CD4-positive, alpha-beta memory T cell (primary cell): Measurements from ENCODE around the gene SH3BGRL3. TPM values are rescaled to one million over a fixed set of nuclear protein-coding genes. Genes with fewer than 3 reads are reported as not detected.

Source experiments
- CTCF ChIA-PET: fragments of 350-600 bp; sonication (Branson Sonifier 250); formaldehyde crosslinking; loops from one replicate; lab custom pipeline; 2021; ENCODE audit warnings: inconsistent platforms; ENCODE audit not compliant: partially characterized antibody; lab: Charles Lee
- POLR2A ChIA-PET: fragments of 350-600 bp; sonication (Branson Sonifier 250); formaldehyde crosslinking; loops from one replicate; lab custom pipeline; 2021; ENCODE audit not compliant: partially characterized antibody; lab: Charles Lee
- DNase-seq, 5 donors: peaks; one replicate each; pipeline versions ENCODE4 v3.0.0 to v3.0.0-alpha.2; 2020 to 2022; ENCODE audit warnings: mixed read lengths in 1 of 5
- H3K27ac ChIP-seq: one replicate; pipeline ENCODE4 v1.7.0; 2013; ENCODE audit warnings: low read depth, low read length
- H3K27me3 ChIP-seq: 2 replicates; pipeline ENCODE4 v1.7.0; 2013; ENCODE audit warnings: mild to moderate bottlenecking, low read length, moderate library complexity; ENCODE audit not compliant: insufficient read depth
- H3K36me3 ChIP-seq: 2 replicates; pipeline ENCODE4 v1.7.0; 2013; ENCODE audit warnings: mild to moderate bottlenecking, low read length, moderate library complexity; ENCODE audit not compliant: insufficient read depth
- H3K4me1 ChIP-seq: 2 replicates; pipeline ENCODE4 v1.7.0; 2013; ENCODE audit warnings: mild to moderate bottlenecking, low read length, moderate library complexity; ENCODE audit not compliant: insufficient read depth
- H3K4me3 ChIP-seq, 2 donors: one replicate each; pipeline ENCODE4 v1.7.0; 2013; ENCODE audit warnings: low read length in 2 of 2, mild to moderate bottlenecking in 1 of 2
- H3K9me3 ChIP-seq, 2 donors: one replicate each; pipeline ENCODE4 v1.7.0; 2013; ENCODE audit warnings: low read length in 2 of 2, control low read depth in 1 of 2; ENCODE audit not compliant: control insufficient read depth in 1 of 2
- H3K27ac Mint-ChIP-seq, 7 donors: one replicate each; pipeline ENCODE4 v1.8.0; 2020 to 2021; ENCODE audit warnings: mixed read lengths in 7 of 7, mild to moderate bottlenecking in 6 of 7, inconsistent platforms in 3 of 7, moderate library complexity in 3 of 7
- H3K27me3 Mint-ChIP-seq, 2 donors: one replicate each; pipeline ENCODE4 v1.8.0; 2020 to 2021; ENCODE audit warnings: mixed read lengths in 2 of 2
- H3K36me3 Mint-ChIP-seq, 2 donors: one replicate each; pipeline ENCODE4 v1.8.0; 2020 to 2021; ENCODE audit warnings: mixed read lengths in 2 of 2, inconsistent platforms in 1 of 2, mild to moderate bottlenecking in 1 of 2
- H3K4me1 Mint-ChIP-seq, 4 donors: one replicate each; pipeline ENCODE4 v1.8.0; 2020 to 2021; ENCODE audit warnings: mixed read lengths in 4 of 4, mild to moderate bottlenecking in 1 of 4
- H3K4me3 Mint-ChIP-seq, 8 donors: one replicate each; pipeline ENCODE4 v1.8.0; 2020 to 2021; ENCODE audit warnings: mixed read lengths in 8 of 8, mild to moderate bottlenecking in 7 of 8, moderate library complexity in 6 of 8, inconsistent platforms in 3 of 8
- H3K9me3 Mint-ChIP-seq, 8 donors: one replicate each; pipeline ENCODE4 v1.8.0; 2020 to 2021; ENCODE audit warnings: mixed read lengths in 8 of 8, mild to moderate bottlenecking in 5 of 8, inconsistent platforms in 3 of 8, moderate library complexity in 1 of 8
- intact Hi-C: fragments of 100-400 bp; cut with micrococcal nuclease; formaldehyde crosslinking; loops from one replicate; pipeline ENCODE4 v1.15.1; 2023
- polyA plus RNA-seq, 2 donors: library from polyadenylated mRNA; unstranded; fragments of 300-500 nt; fragmentation: Illumina TruSeq; gene quantifications; one replicate each; pipeline ENCODE4 v1.2.3, GENCODE V29; 2021
- total RNA-seq, 2 experiments: library from RNA; stranded (reverse); gene quantifications; one replicate each; pipeline ENCODE4 v1.2.3, GENCODE V29; 2021

The SH3BGRL3 gene
- total and polyA plus RNA-seq, 4 experiments from 2014 or later, result 293 to 1,531 (median 642) TPM

GRCh38 chr1:26265405-26265804 is 14.5 kb upstream of the SH3BGRL3 start:
- Mint-ChIP-seq H3K27ac (no peak overlapping the region), H3K9me3 (peaks cover 0 to 21% (median 14%) of the 10 kb centered on the region in 8 donors), H3K36me3 (peaks cover 59 to 65% of the 10 kb centered on the region in 2 donors), H3K4me3 (no peak overlapping the region), H3K4me1 (peaks cover 0 to 3% (median 0%) of the 10 kb centered on the region in 4 donors), H3K27me3 (no peaks in the 10 kb centered on the region)
- Histone ChIP-seq H3K27ac (no peak overlapping the region), H3K9me3 (no peaks in the 10 kb centered on the region), H3K4me1 (no peaks in the 10 kb centered on the region), H3K36me3 (peaks cover 24% of the 10 kb centered on the region), H3K27me3 (no peaks in the 10 kb centered on the region), H3K4me3 (no peak overlapping the region)
- intact Hi-C loops, result no loop called here
- ChIA-PET POLR2A (interaction anchor here (1.9 kb wide), 1 partner anchor 56 kb away, joined by 4 read pairs; no protein-coding TSS in a partner anchor), CTCF (interaction anchor here (0.7 kb wide), 1 partner anchor 76 kb away, joined by 3 read pairs; no protein-coding TSS in a partner anchor)
- no peak for DNase-seq

GRCh38 chr1:26268290-26269197 is 11.3 kb upstream of the SH3BGRL3 start:
- peaks cover 0 to 3% (median 0%) of the 10 kb centered on the region in 4 donors for H3K4me1 Mint-ChIP-seq
- Histone ChIP-seq H3K4me1 (no peaks in the 10 kb centered on the region), H3K27ac (no peak overlapping the region), H3K36me3 (peaks cover 14% of the 10 kb centered on the region), H3K9me3 (no peaks in the 10 kb centered on the region), H3K27me3 (no peaks in the 10 kb centered on the region), H3K4me3 (no peak overlapping the region)
- H3K9me3 Mint-ChIP-seq, result peaks cover 0 to 21% (median 14%) of the 10 kb centered on the region in 8 donors
- H3K27ac Mint-ChIP-seq, result peak overlapping the region in 2 of 7 donors; percentile 57 to 72
- no peak for DNase-seq
- POLR2A ChIA-PET, result interaction anchor here (1.3 kb wide), 1 partner anchor 11 kb away, joined by 3 read pairs; the partner anchor contains the start of gene SH3BGRL3
- H3K27me3 Mint-ChIP-seq, result no peaks in the 10 kb centered on the region
- peaks cover 63% of the 10 kb centered on the region in 2 donors for H3K36me3 Mint-ChIP-seq
- intact Hi-C loops, result no loop called here
- H3K4me3 Mint-ChIP-seq, result peak overlapping the region in 1 of 8 donors; percentile 6
- CTCF ChIA-PET, result interaction anchor here (1.3 to 1.6 kb wide), 2 partner anchors 148 kb away, joined by 4 read pairs; no protein-coding TSS in a partner anchor

GRCh38 chr1:26269198-26269550 is 10.7 kb upstream of the SH3BGRL3 start:
- Histone ChIP-seq H3K27ac (no peak overlapping the region), H3K4me1 (no peaks in the 10 kb centered on the region), H3K4me3 (no peak overlapping the region), H3K9me3 (no peaks in the 10 kb centered on the region), H3K27me3 (no peaks in the 10 kb centered on the region), H3K36me3 (peaks cover 9% of the 10 kb centered on the region)
- H3K27me3 Mint-ChIP-seq, result no peaks in the 10 kb centered on the region
- intact Hi-C loops, result no loop called here
- H3K27ac Mint-ChIP-seq, result peak overlapping the region in 2 of 7 donors; percentile 9 to 57
- peaks cover 57 to 59% of the 10 kb centered on the region in 2 donors for H3K36me3 Mint-ChIP-seq
- H3K9me3 Mint-ChIP-seq, result peaks cover 0 to 21% (median 14%) of the 10 kb centered on the region in 8 donors
- peaks cover 0 to 3% (median 0%) of the 10 kb centered on the region in 4 donors for H3K4me1 Mint-ChIP-seq
- no peak for DNase-seq
- no peak overlapping the region for H3K4me3 Mint-ChIP-seq
- ChIA-PET POLR2A (interaction anchor here (1.3 kb wide), 1 partner anchor 10 kb away, joined by 3 read pairs; the partner anchor contains the start of gene SH3BGRL3), CTCF (interaction anchor here (1.3 kb wide), 1 partner anchor 148 kb away, joined by 4 read pairs; no protein-coding TSS in a partner anchor)

GRCh38 chr1:26274801-26275425 is 5.0 kb upstream of the SH3BGRL3 start:
- Histone ChIP-seq H3K4me3 (no peak overlapping the region), H3K27me3 (no peaks in the 10 kb centered on the region), H3K27ac (no peak overlapping the region), H3K9me3 (no peaks in the 10 kb centered on the region), H3K4me1 (peaks cover 45% of the 10 kb centered on the region), H3K36me3 (no peaks in the 10 kb centered on the region)
- intact Hi-C loops, result loop anchor here (1.0 kb wide), 5 partner anchors 46 to 142 kb away; no protein-coding TSS in a partner anchor
- Mint-ChIP-seq H3K9me3 (peaks cover 0 to 2% (median 0%) of the 10 kb centered on the region in 8 donors), H3K4me1 (peaks cover 32 to 46% (median 39%) of the 10 kb centered on the region in 4 donors), H3K27ac (peak overlapping the region in 5 of 7 donors; percentile 20 to 94 (median 56)), H3K36me3 (peaks cover 21 to 48% of the 10 kb centered on the region in 2 donors), H3K4me3 (peak overlapping the region in 1 of 8 donors; percentile 6), H3K27me3 (no peaks in the 10 kb centered on the region)
- POLR2A ChIA-PET, result interaction anchor here (0.9 to 38.6 kb wide), 14 partner anchors 13 to 157 kb away, joined by 3 to 3358 read pairs (median 6); partner anchors contain the start of genes CD52, DHDDS and UBXN11
- CTCF ChIA-PET, result interaction anchor here (0.8 to 21.6 kb wide), 17 partner anchors 12 to 260 kb away, joined by 3 to 1027 read pairs (median 14); partner anchors contain the start of genes CD52, CEP85 and UBXN11
- no peak for DNase-seq

- peak overlapping the region; percentile 94 to 100 (median 98) for H3K27ac Mint-ChIP-seq
- no peak overlapping the region for H3K4me3 ChIP-seq
- H3K4me1 ChIP-seq, result peaks cover 49% of the 10 kb centered on the region
- H3K4me3 Mint-ChIP-seq, result peak overlapping the region in 7 of 8 donors; percentile 64 to 90 (median 77)
- H3K36me3 Mint-ChIP-seq, result peaks cover 15 to 43% of the 10 kb centered on the region in 2 donors
- no peaks in the 10 kb centered on the region for H3K9me3 ChIP-seq
- H3K36me3 ChIP-seq, result no peaks in the 10 kb centered on the region
- H3K4me1 Mint-ChIP-seq, result peaks cover 32 to 51% (median 42%) of the 10 kb centered on the region in 4 donors
- no peaks in the 10 kb centered on the region for H3K9me3 Mint-ChIP-seq
- H3K27ac ChIP-seq, result peak overlapping the region; percentile 82
- no peaks in the 10 kb centered on the region for H3K27me3 Mint-ChIP-seq
- CTCF ChIA-PET, result interaction anchor here (0.7 to 21.6 kb wide), 21 partner anchors 11 to 260 kb away, joined by 3 to 1027 read pairs (median 8); partner anchors contain the start of genes CD52, CEP85, UBXN11 and ZNF593
- intact Hi-C loops, result loop anchor here (1.0 to 2.0 kb wide), 9 partner anchors 8 to 195 kb away; partner anchors contain the start of gene CEP85
- POLR2A ChIA-PET, result interaction anchor here (0.6 to 38.6 kb wide), 18 partner anchors 12 to 156 kb away, joined by 3 to 3358 read pairs (median 6); partner anchors contain the start of genes CD52, CEP85, DHDDS and UBXN11
- no peaks in the 10 kb centered on the region for H3K27me3 ChIP-seq
- DNase-seq, result peak; percentile 68 to 91 (median 71)
Observed at GRCh38 chr1:26275580-26276431, 4.1 kb upstream of the SH3BGRL3 start.

GRCh38 chr1:26276432-26276838 is 3.5 kb upstream of the SH3BGRL3 start:
- Histone ChIP-seq H3K27ac (peak overlapping the region; percentile 82), H3K4me3 (no peak overlapping the region), H3K36me3 (peaks cover 6% of the 10 kb centered on the region), H3K4me1 (peaks cover 56% of the 10 kb centered on the region), H3K27me3 (no peaks in the 10 kb centered on the region), H3K9me3 (no peaks in the 10 kb centered on the region)
- H3K27ac Mint-ChIP-seq, result peak overlapping the region; percentile 94 to 100 (median 98)
- no peaks in the 10 kb centered on the region for H3K9me3 Mint-ChIP-seq
- H3K36me3 Mint-ChIP-seq, result peaks cover 17 to 44% of the 10 kb centered on the region in 2 donors
- peaks cover 37 to 58% (median 47%) of the 10 kb centered on the region in 4 donors for H3K4me1 Mint-ChIP-seq
- CTCF ChIA-PET, result interaction anchor here (0.7 to 21.6 kb wide), 18 partner anchors 10 to 144 kb away, joined by 3 to 1027 read pairs (median 12); partner anchors contain the start of genes CD52, CEP85, UBXN11 and ZNF593
- intact Hi-C loops, result loop anchor here (1.0 to 2.0 kb wide), 4 partner anchors 8 to 194 kb away; partner anchors contain the start of gene CEP85
- no peaks in the 10 kb centered on the region for H3K27me3 Mint-ChIP-seq
- DNase-seq, result no peak
- POLR2A ChIA-PET, result interaction anchor here (0.6 to 38.6 kb wide), 15 partner anchors 12 to 164 kb away, joined by 3 to 3358 read pairs (median 8); partner anchors contain the start of genes CD52, CEP85, DHDDS and UBXN11
- peak overlapping the region; percentile 15 to 90 (median 68) for H3K4me3 Mint-ChIP-seq
